K562 (cell line): ENCODE data around the gene PSD2. TPM values are rescaled to one million over a fixed set of nuclear protein-coding genes. Genes with fewer than 3 reads are reported as not detected.

ENCODE experiments used
- ATAC-seq: fragments of 200-7000 bp; cut with Tn5 transposase; 3 replicates; pipeline ENCODE4 v1.9.1; 2020; ENCODE audit warnings: moderate library complexity
- BruUV-seq: library from RNA; stranded (reverse); fragments of 400-500 nt; replicated peaks from 2 replicates; lab custom pipeline; 2021; lab: Mats Ljungman, UMichigan
- CTCF ChIA-PET: fragments of 300-600 bp; formaldehyde crosslinking; extraction: SDS; loops from one replicate; lab custom pipeline; 2021; ENCODE audit warnings: low intra/inter-chr PET ratio; lab: Yijun Ruan, JAX
- POLR2A ChIA-PET: fragments of 300-600, 350-650 bp; sonication (Branson Sonifier 250); formaldehyde crosslinking; extraction: SDS; loops from one replicate; lab custom pipeline; 2021; ENCODE audit warnings: antibody characterized with exemption, inconsistent platforms; lab: Yijun Ruan, JAX
- DNase-seq, 4 experiments: peaks; one replicate each; pipeline versions ENCODE4 v3.0.0 to v3.0.0-alpha.2; 2011 to 2018; ENCODE audit warnings: low spot score in 3 of 4, mixed read lengths in 3 of 4; ENCODE audit errors: extremely low read depth in 1 of 4
- FAIRE-seq: peaks from 2 replicates; lab custom pipeline; 2011; peaks lifted over from hg19 to GRCh38; lab: Jason Lieb, UNC
- H2AFZ ChIP-seq: 2 replicates; pipeline ENCODE4 v1.6.0; 2011; ENCODE audit warnings: low read depth, low read length, control low read depth, inconsistent platforms
- H3K27ac ChIP-seq: fragments of 200-600 bp; 3 replicates; pipeline ENCODE4 v1.8.0; 2011; ENCODE audit warnings: low read depth, mild to moderate bottlenecking, control low read depth, inconsistent platforms, low read length, moderate library complexity, mixed read lengths; ENCODE audit errors: extremely low read depth
- H3K27me3 ChIP-seq, 2 experiments: fragments of 300-600 bp in 1 of 2; 2 replicates in 1 of 2; 3 replicates in 1 of 2; pipeline versions ENCODE4 v1.6.0 to v1.8.0; 2011; ENCODE audit warnings: inconsistent platforms in 2 of 2, low read length in 2 of 2, mild to moderate bottlenecking in 1 of 2, mixed read lengths in 1 of 2, moderate library complexity in 1 of 2; ENCODE audit not compliant: control insufficient read depth in 2 of 2, insufficient read depth in 2 of 2
- H3K36me3 ChIP-seq: fragments of 300-600 bp; 3 replicates; pipeline ENCODE4 v1.8.0; 2011; ENCODE audit warnings: mild to moderate bottlenecking, low read length, inconsistent platforms; ENCODE audit not compliant: control insufficient read depth, insufficient read depth
- H3K4me1 ChIP-seq, 2 experiments: fragments of 200-600 bp in 1 of 2; replicated peaks in 1 of 2; 2 replicates in 1 of 2; 3 replicates in 1 of 2; pipeline versions ENCODE4 v1.5.1 to v1.8.0; 2011; ENCODE audit warnings: inconsistent platforms in 2 of 2, low read length in 2 of 2, mild to moderate bottlenecking in 1 of 2, mixed read lengths in 1 of 2, moderate library complexity in 1 of 2; ENCODE audit not compliant: control insufficient read depth in 2 of 2, insufficient read depth in 2 of 2
- H3K4me2 ChIP-seq: 2 replicates; pipeline ENCODE4 v1.6.1; 2011; ENCODE audit warnings: low read length, control low read depth, inconsistent platforms, mixed read lengths; ENCODE audit not compliant: insufficient read depth
- H3K4me3 ChIP-seq: fragments of 200-600 bp; sonication (generic), shearing (Covaris generic); 2 replicates; pipeline ENCODE4 v1.5.1; 2016; ENCODE audit warnings: control low read depth, inconsistent platforms
- H3K79me2 ChIP-seq: fragments of 200-600 bp; 3 replicates; pipeline ENCODE4 v1.8.0; 2011; ENCODE audit warnings: low read length, inconsistent platforms; ENCODE audit not compliant: control insufficient read depth, insufficient read depth
- H3K9ac ChIP-seq, 2 experiments: 2 replicates each; pipeline versions ENCODE4 v1.6.0 to v1.6.1; 2011; ENCODE audit warnings: low read depth in 2 of 2, low read length in 2 of 2, control low read depth in 1 of 2, inconsistent platforms in 1 of 2, mild to moderate bottlenecking in 1 of 2, mixed read lengths in 1 of 2; ENCODE audit not compliant: insufficient read depth in 1 of 2
- H3K9me1 ChIP-seq: one replicate; pipeline ENCODE4 v1.6.0; 2011; ENCODE audit warnings: inconsistent platforms, mild to moderate bottlenecking, low read length, moderate library complexity; ENCODE audit not compliant: control insufficient read depth, insufficient read depth
- H3K9me3 ChIP-seq: replicated peaks from 2 replicates; pipeline ENCODE4 v1.5.1; 2011; ENCODE audit warnings: low read depth, low read length, inconsistent platforms; ENCODE audit not compliant: control insufficient read depth, insufficient read depth
- H4K20me1 ChIP-seq: replicated peaks from 2 replicates; pipeline ENCODE4 v1.6.1; 2011; ENCODE audit warnings: low read length, inconsistent platforms, mixed read lengths; ENCODE audit not compliant: control insufficient read depth, insufficient read depth
- CHD4 ChIP-seq: fragments of 200-600 bp; sonication (generic); IDR thresholded peaks from 3 replicates; pipeline ENCODE4 v1.6.1; 2012; ENCODE audit warnings: low read depth, mild to moderate bottlenecking, mixed read lengths, low read length, inconsistent platforms; ENCODE audit not compliant: insufficient read depth, insufficient replicate concordance, poor library complexity, severe bottlenecking
- HDGF ChIP-seq: fragments of 450-650 bp; IDR thresholded peaks from 2 replicates; pipeline ENCODE4 v1.6.1; 2016
- NBN ChIP-seq: fragments of 450-650 bp; IDR thresholded peaks from 2 replicates; pipeline ENCODE4 v1.6.1; 2016; ENCODE audit warnings: low read depth, mild to moderate bottlenecking
- POU5F1 ChIP-seq: fragments of 150-350 bp; IDR thresholded peaks from 2 replicates; pipeline ENCODE4 v1.6.1; 2014; ENCODE audit warnings: borderline replicate concordance, low read length, low read depth, mild to moderate bottlenecking; ENCODE audit not compliant: partially characterized antibody
- RAD51 ChIP-seq: fragments of 450-650 bp; IDR thresholded peaks from 2 replicates; pipeline ENCODE4 v1.7.1; 2016; ENCODE audit warnings: low read depth, mild to moderate bottlenecking, borderline replicate concordance
- RBM15 ChIP-seq: fragments of 200-400 bp; formaldehyde crosslinking; IDR thresholded peaks from 2 replicates; pipeline ENCODE4 v1.6.1; 2018; ENCODE audit warnings: mild to moderate bottlenecking, low read length, moderate library complexity; ENCODE audit not compliant: insufficient read depth
- SAP30 ChIP-seq: fragments of 200-600 bp; sonication (generic); IDR thresholded peaks from 2 replicates; pipeline ENCODE4 v1.6.1; 2012; ENCODE audit warnings: borderline replicate concordance, low read depth, mild to moderate bottlenecking, moderate library complexity, low read length, control low read depth, inconsistent platforms; ENCODE audit not compliant: insufficient read depth, poor library complexity, severe bottlenecking
- SMARCC2 ChIP-seq: fragments of 450-650 bp; IDR thresholded peaks from 2 replicates; pipeline ENCODE4 v1.6.1; 2017; ENCODE audit warnings: antibody characterized with exemption, moderate library complexity, mild to moderate bottlenecking, low read depth
- ZNF12 ChIP-seq: sonication (generic); formaldehyde crosslinking; IDR thresholded peaks from 2 replicates; pipeline ENCODE4 v1.4.0; 2020; ENCODE audit warnings: mild to moderate bottlenecking, missing genetic modification reagents
- ZNF239 ChIP-seq: fragments of 250-450 bp; sonication (Bioruptor Pico); IDR thresholded peaks from 2 replicates; pipeline ENCODE4 v1.4.0; 2020; ENCODE audit warnings: mild to moderate bottlenecking
- WGBS: fragments of 100-300 bp; shearing (Covaris generic); methylation state at CpG from one replicate; pipeline ENCODE4 v1.1.6; 2016; ENCODE audit warnings: low coverage, mixed read lengths; ENCODE audit not compliant: insufficient coverage; ENCODE audit errors: missing lambda C conversion rate; 5-methylcytosine and 5-hydroxymethylcytosine counted together
- in situ Hi-C: fragments of 300-500 bp; cut with MboI; formaldehyde crosslinking; loops from 4 replicates; pipeline ENCODE4 v1.15.0; 2018; ENCODE audit warnings: inconsistent platforms, mixed read lengths
- intact Hi-C: fragments of 100-400 bp; cut with micrococcal nuclease; formaldehyde crosslinking; loops from 2 replicates; pipeline ENCODE4 v1.14.2; 2022
- polyA plus RNA-seq, 8 experiments: library from polyadenylated mRNA; depleted of rRNA in 4 of 8; stranded (reverse) in 5 of 8; unstranded in 3 of 8; fragments of >200 nt; fragmentation: Nextera tagmentation in 2 of 8; fragmentation: Illumina TruSeq in 1 of 8; extraction: Ambion mirVana in 2 of 8; extraction: Trizol in 1 of 8; gene quantifications; 2 replicates each; pipeline versions ENCODE4 v1.2.1 to v1.2.3, GENCODE V29; 2011 to 2014; ENCODE audit warnings: inconsistent platforms in 1 of 8, missing spikeins in 1 of 8
- total RNA-seq, 7 experiments: library from RNA; depleted of rRNA in 6 of 7; stranded (reverse); fragments of >200 nt in 6 of 7; fragmentation: Illumina TruSeq in 2 of 7; extraction: Trizol in 2 of 7; gene quantifications; 2 replicates each; pipeline versions ENCODE4 v1.2.1 to v1.2.3, GENCODE V29; 2011 to 2021; ENCODE audit warnings: low replicate concordance in 1 of 7
- TF ChIP-seq, protein P1 (sequence below): fragments of 450-650 bp; IDR thresholded peaks from 2 replicates; pipeline ENCODE4 v1.7.1; 2018; ENCODE audit warnings: mild to moderate bottlenecking, low read depth; ENCODE audit not compliant: partially characterized antibody
- TF ChIP-seq, protein P2 (sequence below): sonication (generic); formaldehyde crosslinking; IDR thresholded peaks from 2 replicates; pipeline ENCODE4 v1.5.0; 2020; ENCODE audit warnings: missing genetic modification reagents

The PSD2 gene
- total and polyA plus RNA-seq, 9 of the 15 experiments (the other 6 are each of a cell fraction or from before 2014, with no cell fraction given): 0.01 to 0.09 (median 0.04) TPM; not detected in 4

DNA sequence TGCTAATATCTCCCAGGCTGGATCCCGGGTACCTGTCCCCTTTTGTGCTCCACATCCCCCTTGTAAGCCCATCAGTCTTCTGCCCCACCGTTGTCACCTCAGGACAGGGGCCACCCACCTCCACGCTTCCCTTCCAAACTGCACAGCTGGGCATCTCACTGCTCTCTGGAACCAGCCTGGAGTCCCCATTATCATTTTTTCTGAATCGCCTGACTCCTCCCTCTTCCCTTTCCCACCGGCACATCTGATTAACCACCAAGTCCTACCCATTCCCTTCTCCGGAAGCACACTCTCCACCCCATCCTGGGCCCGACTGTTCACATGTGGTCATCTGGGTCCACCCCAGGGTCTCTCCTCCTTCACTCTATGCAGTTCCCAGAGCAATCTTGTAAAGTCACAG lies 53.9 kb downstream of the PSD2 start (continued):
- TF ChIP-seq, protein P1, sequence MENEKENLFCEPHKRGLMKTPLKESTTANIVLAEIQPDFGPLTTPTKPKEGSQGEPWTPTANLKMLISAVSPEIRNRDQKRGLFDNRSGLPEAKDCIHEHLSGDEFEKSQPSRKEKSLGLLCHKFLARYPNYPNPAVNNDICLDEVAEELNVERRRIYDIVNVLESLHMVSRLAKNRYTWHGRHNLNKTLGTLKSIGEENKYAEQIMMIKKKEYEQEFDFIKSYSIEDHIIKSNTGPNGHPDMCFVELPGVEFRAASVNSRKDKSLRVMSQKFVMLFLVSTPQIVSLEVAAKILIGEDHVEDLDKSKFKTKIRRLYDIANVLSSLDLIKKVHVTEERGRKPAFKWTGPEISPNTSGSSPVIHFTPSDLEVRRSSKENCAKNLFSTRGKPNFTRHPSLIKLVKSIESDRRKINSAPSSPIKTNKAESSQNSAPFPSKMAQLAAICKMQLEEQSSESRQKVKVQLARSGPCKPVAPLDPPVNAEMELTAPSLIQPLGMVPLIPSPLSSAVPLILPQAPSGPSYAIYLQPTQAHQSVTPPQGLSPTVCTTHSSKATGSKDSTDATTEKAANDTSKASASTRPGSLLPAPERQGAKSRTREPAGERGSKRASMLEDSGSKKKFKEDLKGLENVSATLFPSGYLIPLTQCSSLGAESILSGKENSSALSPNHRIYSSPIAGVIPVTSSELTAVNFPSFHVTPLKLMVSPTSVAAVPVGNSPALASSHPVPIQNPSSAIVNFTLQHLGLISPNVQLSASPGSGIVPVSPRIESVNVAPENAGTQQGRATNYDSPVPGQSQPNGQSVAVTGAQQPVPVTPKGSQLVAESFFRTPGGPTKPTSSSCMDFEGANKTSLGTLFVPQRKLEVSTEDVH: no peak
- TF ChIP-seq, protein P2, sequence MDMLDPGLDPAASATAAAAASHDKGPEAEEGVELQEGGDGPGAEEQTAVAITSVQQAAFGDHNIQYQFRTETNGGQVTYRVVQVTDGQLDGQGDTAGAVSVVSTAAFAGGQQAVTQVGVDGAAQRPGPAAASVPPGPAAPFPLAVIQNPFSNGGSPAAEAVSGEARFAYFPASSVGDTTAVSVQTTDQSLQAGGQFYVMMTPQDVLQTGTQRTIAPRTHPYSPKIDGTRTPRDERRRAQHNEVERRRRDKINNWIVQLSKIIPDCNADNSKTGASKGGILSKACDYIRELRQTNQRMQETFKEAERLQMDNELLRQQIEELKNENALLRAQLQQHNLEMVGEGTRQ (CRISPR knock-in tag): no peak
- no peak for TF ChIP-seq SAP30
- TF ChIP-seq NBN: no peak

DNA sequence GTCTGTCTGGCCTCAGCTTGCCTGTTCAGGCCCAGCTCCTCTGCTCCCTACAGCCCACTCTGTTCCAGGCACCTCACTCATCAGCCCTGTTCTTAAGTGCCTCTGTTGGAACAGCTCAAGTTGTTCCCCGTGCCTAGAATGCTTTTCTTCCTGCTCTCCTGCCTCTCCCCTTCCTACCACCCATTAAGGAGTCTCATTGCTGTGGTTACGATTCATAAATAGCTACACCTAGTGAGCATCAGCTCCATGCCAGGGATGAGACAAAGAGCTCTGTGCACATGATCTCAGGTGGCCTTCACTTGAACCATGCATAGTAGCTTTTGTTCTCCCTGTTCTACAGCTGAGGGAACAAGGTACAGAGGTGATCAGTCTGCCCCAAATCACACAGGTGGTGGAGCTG lies 54.3 kb downstream of the PSD2 start:
- ChIA-PET CTCF (no interaction called here), POLR2A (interaction anchor here (0.7 kb wide), 1 partner anchor 698 kb away, joined by 3 read pairs; no protein-coding TSS in a partner anchor)
- Histone ChIP-seq H3K9me3 (no peaks in the 10 kb centered on the region), H3K9ac (no peak overlapping the region), H4K20me1 (peaks cover 18% of the 10 kb centered on the region), H3K27ac (no peak overlapping the region), H3K4me3 (no peak overlapping the region), H3K4me2 (no peak overlapping the region), H3K4me1 (peaks cover 0 to 9% of the 10 kb centered on the region in 2 experiments; a peak in 2 of 5 replicates), H2AFZ (no peak overlapping the region), H3K9me1 (no peaks in the 10 kb centered on the region), H3K79me2 (no peaks in the 10 kb centered on the region), H3K36me3 (no peaks in the 10 kb centered on the region), H3K27me3 (peaks cover 41 to 71% of the 10 kb centered on the region in 2 experiments)
- WGBS: 4% methylated on average over 2 of the region's 2 CpGs
- no peak for TF ChIP-seq SMARCC2
- no peak for TF ChIP-seq ZNF239 (CRISPR knock-in tag)
- no peak for TF ChIP-seq RBM15
- TF ChIP-seq POU5F1: no peak
- peak; percentile 82 for TF ChIP-seq ZNF12 (CRISPR knock-in tag)
- TF ChIP-seq RAD51: no peak
- TF ChIP-seq HDGF: no peak
- no peak for TF ChIP-seq CHD4
- FAIRE-seq: peak; percentile 48
- intact Hi-C loops: no loop called here
- BruUV-seq: no TSS peak
- ATAC-seq: no peak; the same call in 2 of the 3 replicates
- no peak for DNase-seq
- in situ Hi-C loops: loop anchor here (10.0 kb wide), 1 partner anchor 215 kb away; no protein-coding TSS in a partner anchor
